ENCODE measurements around the gene SLAMF7. TPM values are rescaled to one million over a fixed set of nuclear protein-coding genes. Genes with fewer than 3 reads are reported as not detected.

The SLAMF7 gene
- polyA plus RNA-seq, 1 experiment: not detected

GRCh38 chr1:160789051-160789701, 50.1 kb downstream of the SLAMF7 start:
- TF ChIP-seq CTCF (IDR thresholded peaks at IDR 0.05; ENCODE audit: low read depth, low read length): no peak
- Histone ChIP-seq H3K9me3 (ENCODE audit: control insufficient read depth, insufficient read depth, low read length) (no peaks in the 10 kb centered on the region), H3K27ac (ENCODE audit: low read depth, low read length) (no peak overlapping the region), H3K27me3 (ENCODE audit: control insufficient read depth, insufficient read depth, low read length) (no peaks in the 10 kb centered on the region), H3K4me3 (ENCODE audit: low read depth, low read length) (no peak overlapping the region)
- POLR2A ChIA-PET: no interaction called here
- no peak for DNase-seq (ENCODE audit: low read depth, low spot score)
- CTCF ChIA-PET: no interaction called here

- DNase-seq (ENCODE audit: low read depth, low spot score): no peak
- ChIA-PET CTCF (no interaction called here), POLR2A (no interaction called here)
- Histone ChIP-seq H3K9me3 (ENCODE audit: control insufficient read depth, insufficient read depth, low read length) (no peaks in the 10 kb centered on the region), H3K27me3 (ENCODE audit: control insufficient read depth, insufficient read depth, low read length) (no peaks in the 10 kb centered on the region), H3K4me3 (ENCODE audit: low read depth, low read length) (no peak overlapping the region), H3K27ac (ENCODE audit: low read depth, low read length) (no peak overlapping the region)
- TF ChIP-seq CTCF (IDR thresholded peaks at IDR 0.05; ENCODE audit: low read depth, low read length): no peak
Measured at GRCh38 chr1:160789702-160790611, 50.9 kb downstream of the SLAMF7 start.

- DNase-seq (ENCODE audit: low read depth, low spot score): no peak
- CTCF ChIA-PET: no interaction called here
- no peaks in the 10 kb centered on the region for H3K9me3 ChIP-seq (ENCODE audit: control insufficient read depth, insufficient read depth, low read length)
- POLR2A ChIA-PET: no interaction called here
- no peaks in the 10 kb centered on the region for H3K27me3 ChIP-seq (ENCODE audit: control insufficient read depth, insufficient read depth, low read length)
- no peak overlapping the region for H3K4me3 ChIP-seq (ENCODE audit: low read depth, low read length)
- TF ChIP-seq CTCF (IDR thresholded peaks at IDR 0.05; ENCODE audit: low read depth, low read length): no peak
- no peak overlapping the region for H3K27ac ChIP-seq (ENCODE audit: low read depth, low read length)
Measured at GRCh38 chr1:160794376-160794775, 55.3 kb downstream of the SLAMF7 start.

GRCh38 chr1:160795951-160796383, 56.9 kb downstream of the SLAMF7 start, which contains the start of gene LY9:
Gene LY9, plus strand, starts transcription at chr1:160796174. Its CDS starts 14 bp downstream, at chr1:160796188.
- H3K9me3 ChIP-seq (ENCODE audit: control insufficient read depth, insufficient read depth, low read length): no peaks in the 10 kb centered on the region
- no peak for DNase-seq (ENCODE audit: low read depth, low spot score)
- ChIA-PET CTCF (no interaction called here), POLR2A (no interaction called here)
- no peak within 1 kb of the TSS for H3K4me3 ChIP-seq (ENCODE audit: low read depth, low read length)
- TF ChIP-seq CTCF (IDR thresholded peaks at IDR 0.05; ENCODE audit: low read depth, low read length): no peak
- no peaks in the 10 kb centered on the region for H3K27me3 ChIP-seq (ENCODE audit: control insufficient read depth, insufficient read depth, low read length)
- H3K27ac ChIP-seq (ENCODE audit: low read depth, low read length): no peak within 1 kb of the TSS

- Histone ChIP-seq H3K27me3 (ENCODE audit: control insufficient read depth, insufficient read depth, low read length) (no peaks in the 10 kb centered on the region), H3K9me3 (ENCODE audit: control insufficient read depth, insufficient read depth, low read length) (peaks cover 6% of the 10 kb centered on the region; the same call in 1 of the 2 replicates), H3K27ac (ENCODE audit: low read depth, low read length) (no peak overlapping the region), H3K4me3 (ENCODE audit: low read depth, low read length) (no peak overlapping the region)
- DNase-seq (ENCODE audit: low read depth, low spot score): no peak
- CTCF ChIA-PET: no interaction called here
- no peak for TF ChIP-seq CTCF (IDR thresholded peaks at IDR 0.05; ENCODE audit: low read depth, low read length)
- POLR2A ChIA-PET: no interaction called here
Measured at GRCh38 chr1:160797271-160797709, 58.2 kb downstream of the SLAMF7 start.
